SK-N-SH treated with all-trans-retinoic acid at 6 μM for 48 hours (cell line): ENCODE results near the gene SLC19A1.

Experiments
- GLIS3 ChIP-seq: fragments of 250-450 bp; sonication (Bioruptor Pico); IDR thresholded peaks from 2 replicates; pipeline ENCODE4 v1.5.0; 2020; ENCODE audit warnings: mild to moderate bottlenecking, moderate library complexity
- PATZ1 ChIP-seq: fragments of 250-450 bp; sonication (Bioruptor Pico); IDR thresholded peaks from 2 replicates; pipeline ENCODE4 v1.8.0; 2020; ENCODE audit warnings: mild to moderate bottlenecking, moderate library complexity, borderline replicate concordance
- PPARA ChIP-seq: fragments of 250-450 bp; sonication (Bioruptor Pico); IDR thresholded peaks from 2 replicates; pipeline ENCODE4 v1.5.0; 2020; ENCODE audit warnings: mild to moderate bottlenecking, borderline replicate concordance
- RARB ChIP-seq: fragments of 250-450 bp; sonication (Bioruptor Pico); IDR thresholded peaks from 2 replicates; pipeline ENCODE4 v1.8.0; 2021; ENCODE audit warnings: mild to moderate bottlenecking, moderate library complexity
- SNAI2 ChIP-seq: fragments of 250-450 bp; sonication (Bioruptor Pico); IDR thresholded peaks from 2 replicates; pipeline ENCODE4 v1.5.0; 2020; ENCODE audit warnings: mild to moderate bottlenecking, moderate library complexity
- ZFP3 ChIP-seq: fragments of 250-450 bp; sonication (Bioruptor Pico); IDR thresholded peaks from 2 replicates; pipeline ENCODE4 v1.5.0; 2020; ENCODE audit warnings: mild to moderate bottlenecking, moderate library complexity
- ZFP30 ChIP-seq: fragments of 450-650 bp; formaldehyde crosslinking; IDR thresholded peaks from 2 replicates; pipeline ENCODE4 v1.5.0; 2022; ENCODE audit warnings: mild to moderate bottlenecking, moderate library complexity
- TF ChIP-seq, protein P1 (sequence below): fragments of 250-450 bp; sonication (Bioruptor Pico); IDR thresholded peaks from 2 replicates; pipeline ENCODE4 v1.5.1; 2021; ENCODE audit warnings: mild to moderate bottlenecking, moderate library complexity

DNA sequence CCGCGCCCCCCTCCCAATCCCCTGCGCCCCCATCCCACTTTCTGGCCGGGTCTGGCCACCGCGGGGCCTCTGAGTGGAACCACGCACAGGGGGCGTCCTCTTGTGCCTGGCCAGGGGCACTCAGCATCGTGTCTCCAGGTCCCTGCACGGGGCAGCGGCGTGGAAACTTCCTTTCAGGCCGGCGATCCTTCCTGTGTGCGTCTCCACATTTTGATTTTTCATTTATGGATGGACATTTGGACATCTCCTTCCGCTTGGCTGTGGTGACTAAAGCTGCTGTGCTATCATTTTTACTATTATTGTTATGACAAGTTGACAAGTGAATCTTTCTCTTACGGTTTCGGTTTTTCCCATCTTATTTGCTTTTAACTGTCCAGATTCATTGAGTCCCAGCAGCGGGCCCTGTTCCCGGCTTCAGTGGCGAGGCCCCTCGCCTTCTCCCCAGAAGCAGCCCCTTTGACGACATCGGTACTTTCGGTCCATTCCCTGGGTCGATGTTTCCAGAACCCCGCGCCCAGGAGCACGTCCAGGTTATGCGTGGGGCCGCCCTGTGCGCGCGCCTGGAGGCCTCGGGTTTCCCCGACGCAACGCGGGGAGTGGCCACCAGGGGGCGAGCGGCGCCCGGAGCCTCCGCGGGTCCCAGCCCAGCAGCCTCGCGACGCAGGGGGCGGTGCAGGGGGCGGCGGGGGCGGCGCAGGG lies 12.4 kb upstream of the SLC19A1 start:
- no peak for TF ChIP-seq PPARA (CRISPR knock-in tag)
- no peak for TF ChIP-seq RARB (CRISPR knock-in tag)
- TF ChIP-seq, protein P1, sequence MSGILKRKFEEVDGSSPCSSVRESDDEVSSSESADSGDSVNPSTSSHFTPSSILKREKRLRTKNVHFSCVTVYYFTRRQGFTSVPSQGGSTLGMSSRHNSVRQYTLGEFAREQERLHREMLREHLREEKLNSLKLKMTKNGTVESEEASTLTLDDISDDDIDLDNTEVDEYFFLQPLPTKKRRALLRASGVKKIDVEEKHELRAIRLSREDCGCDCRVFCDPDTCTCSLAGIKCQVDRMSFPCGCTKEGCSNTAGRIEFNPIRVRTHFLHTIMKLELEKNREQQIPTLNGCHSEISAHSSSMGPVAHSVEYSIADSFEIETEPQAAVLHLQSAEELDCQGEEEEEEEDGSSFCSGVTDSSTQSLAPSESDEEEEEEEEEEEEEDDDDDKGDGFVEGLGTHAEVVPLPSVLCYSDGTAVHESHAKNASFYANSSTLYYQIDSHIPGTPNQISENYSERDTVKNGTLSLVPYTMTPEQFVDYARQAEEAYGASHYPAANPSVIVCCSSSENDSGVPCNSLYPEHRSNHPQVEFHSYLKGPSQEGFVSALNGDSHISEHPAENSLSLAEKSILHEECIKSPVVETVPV (CRISPR knock-in tag): no peak
- TF ChIP-seq ZFP30: no peak
- no peak for TF ChIP-seq GLIS3 (CRISPR knock-in tag)
- TF ChIP-seq PATZ1: no peak
- no peak for TF ChIP-seq ZFP3 (CRISPR knock-in tag)
- no peak for TF ChIP-seq SNAI2
